Activated CD4-positive, alpha-beta T cell treated with anti-CD3 and anti-CD28 coated beads, Interleukin-2, amount 10 ng/mL, durations not matched to agents 7 days and 5 days (primary cell): ENCODE measurements around the gene NDUFA12. TPM values are rescaled to one million over a fixed set of nuclear protein-coding genes. Genes with fewer than 3 reads are reported as not detected.

Experiments used
- CTCF ChIA-PET: fragments of 350-600 bp; sonication (Branson Sonifier 250); formaldehyde crosslinking; loops from one replicate; lab custom pipeline; 2021; ENCODE audit warnings: antibody characterized with exemption; lab: Charles Lee
- POLR2A ChIA-PET: fragments of 350-600 bp; sonication (Branson Sonifier 250); formaldehyde crosslinking; loops from one replicate; lab custom pipeline; 2021; ENCODE audit warnings: antibody characterized with exemption; lab: Charles Lee
- DNase-seq: peaks from one replicate; pipeline ENCODE4 v3.0.0-alpha.2; 2020
- H3K27ac Mint-ChIP-seq: one replicate; pipeline ENCODE4 v1.8.0; 2021; ENCODE audit warnings: mild to moderate bottlenecking, moderate library complexity, mixed read lengths
- H3K27me3 Mint-ChIP-seq: one replicate; pipeline ENCODE4 v1.8.0; 2021; ENCODE audit warnings: mixed read lengths
- H3K36me3 Mint-ChIP-seq: one replicate; pipeline ENCODE4 v1.8.0; 2021; ENCODE audit warnings: low read depth, mixed read lengths
- H3K4me1 Mint-ChIP-seq: one replicate; pipeline ENCODE4 v1.8.0; 2021; ENCODE audit warnings: mixed read lengths
- H3K4me3 Mint-ChIP-seq: one replicate; pipeline ENCODE4 v1.8.0; 2021; ENCODE audit warnings: mild to moderate bottlenecking, moderate library complexity, mixed read lengths
- H3K9me3 Mint-ChIP-seq: one replicate; pipeline ENCODE4 v1.8.0; 2021; ENCODE audit warnings: mixed read lengths
- total RNA-seq, 2 experiments: library from RNA; stranded (reverse); gene quantifications; one replicate each; pipeline ENCODE4 v1.2.3, GENCODE V29; 2021

The NDUFA12 gene
- total RNA-seq, 2 experiments from 2014 or later = 172 to 219 TPM

GRCh38 chr12:94929780-94930179 is 73.7 kb downstream of the NDUFA12 start:
- Mint-ChIP-seq H3K9me3 (peaks cover 2% of the 10 kb centered on the region), H3K4me3 (no peak overlapping the region), H3K36me3 (no peaks in the 10 kb centered on the region), H3K27me3 (peaks cover 9% of the 10 kb centered on the region), H3K4me1 (no peaks in the 10 kb centered on the region), H3K27ac (no peak overlapping the region)
- CTCF ChIA-PET = interaction anchor here (0.6 to 1.4 kb wide), 3 partner anchors 10 to 174 kb away, joined by 3 to 4 read pairs (median 3); no protein-coding TSS in a partner anchor
- POLR2A ChIA-PET = no interaction called here
- no peak for DNase-seq

GRCh38 chr12:94925729-94926128 is 77.8 kb downstream of the NDUFA12 start:
- H3K4me3 Mint-ChIP-seq = no peak overlapping the region
- no peaks in the 10 kb centered on the region for H3K4me1 Mint-ChIP-seq
- no peak for DNase-seq
- peaks cover 7% of the 10 kb centered on the region for H3K27me3 Mint-ChIP-seq
- POLR2A ChIA-PET = no interaction called here
- no peaks in the 10 kb centered on the region for H3K36me3 Mint-ChIP-seq
- no peaks in the 10 kb centered on the region for H3K9me3 Mint-ChIP-seq
- H3K27ac Mint-ChIP-seq = no peak overlapping the region
- CTCF ChIA-PET = interaction anchor here (0.6 to 0.8 kb wide), 3 partner anchors 23 to 577 kb away, joined by 3 to 4 read pairs (median 3); no protein-coding TSS in a partner anchor

GRCh38 chr12:94925206-94925605 is 78.3 kb downstream of the NDUFA12 start:
- H3K27ac Mint-ChIP-seq = no peak overlapping the region
- H3K9me3 Mint-ChIP-seq = no peaks in the 10 kb centered on the region
- no peak overlapping the region for H3K4me3 Mint-ChIP-seq
- peaks cover 2% of the 10 kb centered on the region for H3K27me3 Mint-ChIP-seq
- H3K36me3 Mint-ChIP-seq = no peaks in the 10 kb centered on the region
- POLR2A ChIA-PET = no interaction called here
- H3K4me1 Mint-ChIP-seq = no peaks in the 10 kb centered on the region
- CTCF ChIA-PET = interaction anchor here (0.6 kb wide), 1 partner anchor 578 kb away, joined by 3 read pairs; no protein-coding TSS in a partner anchor
- no peak for DNase-seq

GRCh38 chr12:94922561-94922960 is 80.9 kb downstream of the NDUFA12 start:
- H3K27ac Mint-ChIP-seq = no peak overlapping the region
- ChIA-PET CTCF (interaction anchor here (0.6 to 0.8 kb wide), 2 partner anchors 9 to 93 kb away, joined by 3 read pairs; no protein-coding TSS in a partner anchor), POLR2A (no interaction called here)
- DNase-seq = no peak
- H3K4me1 Mint-ChIP-seq = no peaks in the 10 kb centered on the region
- no peaks in the 10 kb centered on the region for H3K27me3 Mint-ChIP-seq
- no peaks in the 10 kb centered on the region for H3K36me3 Mint-ChIP-seq
- no peak overlapping the region for H3K4me3 Mint-ChIP-seq
- H3K9me3 Mint-ChIP-seq = no peaks in the 10 kb centered on the region

Other genes starting within 250 kb of the NDUFA12 start
- 10 to 100 TPM; 31.6 to 49.7 TPM for gene NR2C1, start 69.9 kb upstream of the NDUFA12 start, total RNA-seq
- gene FGD6, start 213.8 kb upstream of the NDUFA12 start, total RNA-seq = under 1 TPM; 0.56 to 0.69 TPM
- 10 to 100 TPM; 33.3 to 41.7 TPM for gene VEZT, start 214.1 kb upstream of the NDUFA12 start, total RNA-seq